Measurements from ENCODE around the gene GFI1B. TPM values are rescaled to one million over a fixed set of nuclear protein-coding genes. Genes with fewer than 3 reads are reported as not detected.

Gene GFI1B
- total RNA-seq, 1 donor from 2014 or later = not detected

DNA sequence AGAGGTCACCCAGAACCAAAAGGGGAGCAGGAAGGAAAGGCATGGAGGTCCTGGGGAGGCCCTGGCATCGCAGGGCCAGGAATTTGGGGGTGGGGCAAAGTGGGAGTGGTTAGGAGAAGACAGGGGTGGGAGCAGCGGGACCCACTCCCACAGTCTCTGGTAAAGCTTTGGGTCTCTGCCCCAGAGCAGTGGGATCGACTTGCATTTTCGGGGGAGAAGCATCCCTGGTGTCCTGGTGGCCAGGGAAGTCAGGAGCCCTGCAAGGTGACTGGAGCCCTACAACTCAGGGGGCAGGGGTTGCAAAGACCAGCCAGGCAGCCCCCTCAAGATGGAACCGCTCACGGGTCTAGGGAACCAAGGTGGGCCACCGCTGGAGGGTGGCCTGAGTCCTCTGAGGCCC, 29.9 kb downstream of the GFI1B start:
- Mint-ChIP-seq H3K27me3 (ENCODE audit: low read depth, unreplicated experiment) (peaks cover 38% of the 10 kb centered on the region), H3K4me1 (ENCODE audit: low read depth, unreplicated experiment) (peaks cover 1% of the 10 kb centered on the region), H3K4me3 (ENCODE audit: unreplicated experiment) (no peak overlapping the region), H3K36me3 (ENCODE audit: low read depth, unreplicated experiment) (no peaks in the 10 kb centered on the region), H3K27ac (ENCODE audit: unreplicated experiment) (no peak overlapping the region), H3K9me3 (ENCODE audit: unreplicated experiment) (peaks cover 4% of the 10 kb centered on the region)
- no peaks in the 10 kb centered on the region for H3K36me3 ChIP-seq (ENCODE audit: insufficient read depth, low read length)
- H3K27me3 ChIP-seq (ENCODE audit: insufficient read depth, low read length) = peaks cover 9% of the 10 kb centered on the region
- H3K27ac ChIP-seq (ENCODE audit: low read depth, low read length) = no peak overlapping the region
- FAIRE-seq (no peak), DNase-seq (ENCODE audit: low read depth) (no peak)
- no peak overlapping the region for H3K4me3 ChIP-seq (ENCODE audit: insufficient read depth, low read depth, low read length)
- no peak overlapping the region for H3K9ac ChIP-seq (ENCODE audit: low read length)
- no peak overlapping the region for H3K4me2 ChIP-seq (ENCODE audit: low read length)
- H3K4me1 ChIP-seq (ENCODE audit: insufficient read depth, low read length) = no peaks in the 10 kb centered on the region
- H2AFZ ChIP-seq (ENCODE audit: low read depth, low read length) = no peak overlapping the region
- H3K9me3 ChIP-seq (ENCODE audit: insufficient read depth, low read depth, low read length) = peaks cover 3% of the 10 kb centered on the region
- TF ChIP-seq EZH2 (IDR thresholded peaks at IDR 0.05; ENCODE audit: insufficient read depth, low read length) = no peak
- TF ChIP-seq, protein P1, sequence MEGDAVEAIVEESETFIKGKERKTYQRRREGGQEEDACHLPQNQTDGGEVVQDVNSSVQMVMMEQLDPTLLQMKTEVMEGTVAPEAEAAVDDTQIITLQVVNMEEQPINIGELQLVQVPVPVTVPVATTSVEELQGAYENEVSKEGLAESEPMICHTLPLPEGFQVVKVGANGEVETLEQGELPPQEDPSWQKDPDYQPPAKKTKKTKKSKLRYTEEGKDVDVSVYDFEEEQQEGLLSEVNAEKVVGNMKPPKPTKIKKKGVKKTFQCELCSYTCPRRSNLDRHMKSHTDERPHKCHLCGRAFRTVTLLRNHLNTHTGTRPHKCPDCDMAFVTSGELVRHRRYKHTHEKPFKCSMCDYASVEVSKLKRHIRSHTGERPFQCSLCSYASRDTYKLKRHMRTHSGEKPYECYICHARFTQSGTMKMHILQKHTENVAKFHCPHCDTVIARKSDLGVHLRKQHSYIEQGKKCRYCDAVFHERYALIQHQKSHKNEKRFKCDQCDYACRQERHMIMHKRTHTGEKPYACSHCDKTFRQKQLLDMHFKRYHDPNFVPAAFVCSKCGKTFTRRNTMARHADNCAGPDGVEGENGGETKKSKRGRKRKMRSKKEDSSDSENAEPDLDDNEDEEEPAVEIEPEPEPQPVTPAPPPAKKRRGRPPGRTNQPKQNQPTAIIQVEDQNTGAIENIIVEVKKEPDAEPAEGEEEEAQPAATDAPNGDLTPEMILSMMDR (IDR thresholded peaks at IDR 0.05; ENCODE audit: insufficient read depth, low read depth, low read length) = no peak
- no peaks in the 10 kb centered on the region for H3K79me2 ChIP-seq (ENCODE audit: insufficient read depth, low read length)
- no peaks in the 10 kb centered on the region for H4K20me1 ChIP-seq (ENCODE audit: insufficient read depth, low read length)

DNA sequence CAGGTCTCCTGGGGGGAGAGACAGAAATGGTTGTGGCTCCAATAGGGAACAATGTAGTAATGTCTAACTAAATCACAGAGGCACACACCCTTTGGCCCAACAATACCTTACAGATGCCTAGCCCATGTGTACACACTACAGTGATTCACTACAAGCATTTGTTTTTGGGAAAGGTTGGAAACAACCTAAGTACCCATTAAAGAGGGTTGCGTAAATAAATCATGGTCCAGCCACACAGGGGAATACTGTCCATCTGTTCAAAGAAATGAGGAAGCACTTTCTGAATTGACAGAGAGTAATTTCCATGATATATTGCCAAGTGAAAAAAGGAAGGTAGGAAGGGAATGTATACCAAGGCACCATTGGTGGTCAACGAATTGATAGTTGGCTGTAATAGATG, 30.3 kb downstream of the GFI1B start:
- Histone ChIP-seq H3K4me3 (ENCODE audit: insufficient read depth, low read depth, low read length) (no peak overlapping the region), H3K9ac (ENCODE audit: low read length) (no peak overlapping the region), H2AFZ (ENCODE audit: low read depth, low read length) (no peak overlapping the region), H4K20me1 (ENCODE audit: insufficient read depth, low read length) (no peaks in the 10 kb centered on the region), H3K27ac (ENCODE audit: low read depth, low read length) (no peak overlapping the region), H3K36me3 (ENCODE audit: insufficient read depth, low read length) (no peaks in the 10 kb centered on the region), H3K9me3 (ENCODE audit: insufficient read depth, low read depth, low read length) (peaks cover 3% of the 10 kb centered on the region), H3K4me2 (ENCODE audit: low read length) (no peak overlapping the region), H3K79me2 (ENCODE audit: insufficient read depth, low read length) (no peaks in the 10 kb centered on the region), H3K4me1 (ENCODE audit: insufficient read depth, low read length) (no peaks in the 10 kb centered on the region), H3K27me3 (ENCODE audit: insufficient read depth, low read length) (peaks cover 9% of the 10 kb centered on the region)
- H3K27me3 Mint-ChIP-seq (ENCODE audit: low read depth, unreplicated experiment) = peaks cover 37% of the 10 kb centered on the region
- H3K4me1 Mint-ChIP-seq (ENCODE audit: low read depth, unreplicated experiment) = no peaks in the 10 kb centered on the region
- FAIRE-seq (no peak), DNase-seq (ENCODE audit: low read depth) (no peak)
- H3K27ac Mint-ChIP-seq (ENCODE audit: unreplicated experiment) = no peak overlapping the region
- H3K4me3 Mint-ChIP-seq (ENCODE audit: unreplicated experiment) = no peak overlapping the region
- TF ChIP-seq, protein P1 (IDR thresholded peaks at IDR 0.05; ENCODE audit: insufficient read depth, low read depth, low read length) = no peak
- peaks cover 4% of the 10 kb centered on the region for H3K9me3 Mint-ChIP-seq (ENCODE audit: unreplicated experiment)
- no peaks in the 10 kb centered on the region for H3K36me3 Mint-ChIP-seq (ENCODE audit: low read depth, unreplicated experiment)

- peaks cover 46% of the 10 kb centered on the region for H3K27me3 Mint-ChIP-seq (ENCODE audit: low read depth, unreplicated experiment)
- Histone ChIP-seq H3K36me3 (ENCODE audit: insufficient read depth, low read length) (no peaks in the 10 kb centered on the region), H3K9ac (ENCODE audit: low read length) (no peak overlapping the region), H3K4me1 (ENCODE audit: insufficient read depth, low read length) (no peaks in the 10 kb centered on the region), H4K20me1 (ENCODE audit: insufficient read depth, low read length) (no peaks in the 10 kb centered on the region), H3K4me3 (ENCODE audit: insufficient read depth, low read depth, low read length) (no peak overlapping the region), H3K27ac (ENCODE audit: low read depth, low read length) (no peak overlapping the region), H3K27me3 (ENCODE audit: insufficient read depth, low read length) (peaks cover 9% of the 10 kb centered on the region), H3K79me2 (ENCODE audit: insufficient read depth, low read length) (no peaks in the 10 kb centered on the region), H3K4me2 (ENCODE audit: low read length) (no peak overlapping the region), H2AFZ (ENCODE audit: low read depth, low read length) (no peak overlapping the region), H3K9me3 (ENCODE audit: insufficient read depth, low read depth, low read length) (peaks cover 3% of the 10 kb centered on the region)
- TF ChIP-seq EZH2 (IDR thresholded peaks at IDR 0.05; ENCODE audit: insufficient read depth, low read length) = no peak
- TF ChIP-seq, protein P1 (IDR thresholded peaks at IDR 0.05; ENCODE audit: insufficient read depth, low read depth, low read length) = no peak
- FAIRE-seq (no peak), DNase-seq (ENCODE audit: low read depth) (no peak)
- H3K27ac Mint-ChIP-seq (ENCODE audit: unreplicated experiment) = no peak overlapping the region
- H3K4me3 Mint-ChIP-seq (ENCODE audit: unreplicated experiment) = no peak overlapping the region
- H3K4me1 Mint-ChIP-seq (ENCODE audit: low read depth, unreplicated experiment) = no peaks in the 10 kb centered on the region
- no peaks in the 10 kb centered on the region for H3K36me3 Mint-ChIP-seq (ENCODE audit: low read depth, unreplicated experiment)
- peaks cover 11% of the 10 kb centered on the region for H3K9me3 Mint-ChIP-seq (ENCODE audit: unreplicated experiment)
These were observed 31.6 kb downstream of the GFI1B start for GRCh38 chr9:133009906-133010582.
